NCI-H446 (cell line): ENCODE measurements around the gene NDRG2.
"Not testable (repeated sequence)": the region's sequence is repeated elsewhere in the genome, so short reads cannot be mapped to it uniquely, and the experiment has no call there.

ENCODE experiments used
- DNase-seq, 2 experiments: peaks; one replicate each; lab custom pipeline; 2025; lab: John Stamatoyannopoulos, UW

NDRG2 gene

DNA sequence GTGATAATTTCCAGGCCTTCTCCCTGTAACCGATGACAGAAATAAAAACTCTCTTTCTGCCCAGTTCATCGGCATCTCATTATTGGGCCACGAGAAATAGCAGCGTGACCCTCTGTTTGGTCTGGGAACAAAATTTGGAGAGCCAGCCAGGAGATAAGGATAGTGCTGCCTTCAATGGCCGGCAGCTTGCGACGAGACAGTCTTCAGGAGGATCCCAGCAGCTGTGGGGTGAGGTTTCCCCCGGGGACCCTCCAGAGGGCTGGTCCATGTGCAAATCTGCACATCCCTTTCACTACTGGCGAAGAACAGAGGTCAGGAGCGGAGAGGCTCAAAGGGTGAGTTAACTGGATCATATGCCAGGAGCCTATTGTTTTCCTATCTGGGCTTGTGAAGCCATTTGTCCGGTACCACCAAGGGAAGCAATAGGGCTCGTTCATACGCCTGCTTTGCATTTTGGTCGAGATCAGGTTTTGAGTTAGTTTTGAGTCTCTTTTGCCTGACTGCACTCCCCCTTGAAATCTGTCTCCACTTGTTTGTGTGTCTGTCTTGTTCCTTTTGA is 21.0 kb downstream of the NDRG2 start:
- no peak for DNase-seq

DNA sequence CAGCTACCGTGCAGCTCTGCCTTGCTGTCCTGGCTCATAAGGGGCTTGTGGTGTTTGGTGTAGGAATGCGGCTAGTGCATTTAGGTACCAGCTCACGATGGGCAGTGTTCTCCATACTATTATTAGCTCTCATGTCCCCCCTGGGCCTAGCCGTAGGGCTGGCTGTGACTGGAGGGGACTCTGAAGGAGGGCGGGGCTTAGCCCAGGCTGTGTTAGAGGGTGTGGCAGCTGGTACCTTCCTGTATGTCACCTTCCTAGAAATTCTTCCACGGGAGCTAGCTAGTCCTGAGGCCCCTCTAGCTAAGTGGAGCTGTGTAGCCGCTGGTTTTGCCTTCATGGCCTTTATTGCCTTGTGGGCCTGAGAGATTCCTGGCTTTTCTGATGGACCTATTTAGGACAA is 23.6 kb downstream of the NDRG2 start:
- DNase-seq = no peak

DNA sequence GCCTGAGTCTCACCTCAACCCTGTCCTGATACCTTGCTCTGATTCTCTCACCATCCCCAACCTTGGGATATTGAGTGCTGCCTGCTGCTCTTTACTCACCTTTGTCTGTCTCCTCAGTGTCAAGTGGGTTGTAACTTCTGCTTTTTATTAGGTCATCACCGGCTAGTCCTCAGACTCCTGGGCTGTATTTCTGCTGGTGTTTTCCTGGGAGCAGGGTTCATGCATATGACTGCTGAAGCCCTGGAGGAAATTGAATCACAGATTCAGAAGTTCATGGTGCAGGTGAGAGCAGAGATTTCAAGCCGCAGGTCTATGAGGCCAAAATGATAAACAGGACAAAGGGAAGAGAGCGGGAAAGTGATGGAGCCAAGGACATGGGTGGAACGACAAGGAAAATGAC is 25.3 kb downstream of the NDRG2 start:
- DNase-seq = no peak

- DNase-seq = peak in 1 of 2 experiments; percentile 55
Observed at GRCh38 chr14:20998674-20999366, 26.0 kb downstream of the NDRG2 start, which contains the start of gene SLC39A2. Gene SLC39A2 (plus strand): TSS chr14:20999293. CDS start chr14:20999447, 154 bp downstream.

- DNase-seq = no peak
Observed at GRCh38 chr14:20998139-20998538, 26.7 kb downstream of the NDRG2 start.

GRCh38 chr14:20997564-20997963 is 27.3 kb downstream of the NDRG2 start:
- DNase-seq = no peak

DNA sequence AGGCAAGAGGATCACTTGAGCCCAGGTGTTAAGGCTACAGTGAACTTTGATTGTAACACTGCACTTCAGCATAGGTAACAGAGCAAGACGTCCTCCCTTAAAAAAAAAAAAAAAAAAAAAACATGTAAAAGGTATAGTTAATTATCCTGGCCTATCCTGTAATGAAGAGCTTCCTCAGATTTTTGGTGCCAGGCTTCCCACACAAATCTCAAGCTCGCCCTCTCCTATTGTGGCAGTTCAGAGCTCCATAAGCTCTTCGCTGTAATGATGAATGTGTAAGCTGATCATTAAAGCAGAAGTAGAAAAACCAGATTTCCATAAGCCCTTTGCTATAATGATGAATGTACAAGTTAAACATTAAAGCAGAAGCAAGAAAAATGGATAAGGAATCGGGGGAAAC is 27.7 kb downstream of the NDRG2 start:
- no peak for DNase-seq

GRCh38 chr14:20996521-20996920 is 28.3 kb downstream of the NDRG2 start:
- no peak for DNase-seq

- peak; percentile 81 to 97 for DNase-seq
Observed at GRCh38 chr14:20989787-20990600, 34.9 kb downstream of the NDRG2 start, which contains the start of gene METTL17. Gene METTL17 (plus strand): TSS chr14:20989980. CDS start chr14:20990003, 23 bp downstream.

GRCh38 chr14:20989471-20989786 is 35.4 kb downstream of the NDRG2 start:
- DNase-seq = no peak

GRCh38 chr14:20988717-20989470 is 36.0 kb downstream of the NDRG2 start:
- peak in 1 of 2 experiments; percentile 13 for DNase-seq

GRCh38 chr14:20986811-20987210 is 38.0 kb downstream of the NDRG2 start:
- DNase-seq = peak in 1 of 2 experiments; percentile 64

DNA sequence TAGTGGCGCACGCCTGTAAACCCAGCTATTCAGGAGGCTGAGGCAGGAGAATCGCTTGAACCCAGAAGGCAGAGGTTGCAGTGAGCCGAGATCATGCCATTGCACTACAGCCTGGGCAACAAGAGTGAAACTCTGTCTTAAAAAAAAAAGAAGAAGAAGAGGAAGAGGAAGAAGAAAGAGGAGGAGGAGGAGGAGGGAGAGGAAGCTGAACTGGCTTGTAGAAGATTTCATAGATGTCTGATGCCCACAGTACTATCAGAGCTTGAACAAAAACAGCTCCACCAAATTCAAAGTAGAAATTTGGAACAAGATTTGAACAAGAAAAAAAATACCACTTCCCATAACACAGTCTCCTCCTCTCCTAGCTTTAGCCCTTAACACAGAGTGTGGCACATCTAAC is 39.2 kb downstream of the NDRG2 start:
- DNase-seq = not testable (repeated sequence)

DNA sequence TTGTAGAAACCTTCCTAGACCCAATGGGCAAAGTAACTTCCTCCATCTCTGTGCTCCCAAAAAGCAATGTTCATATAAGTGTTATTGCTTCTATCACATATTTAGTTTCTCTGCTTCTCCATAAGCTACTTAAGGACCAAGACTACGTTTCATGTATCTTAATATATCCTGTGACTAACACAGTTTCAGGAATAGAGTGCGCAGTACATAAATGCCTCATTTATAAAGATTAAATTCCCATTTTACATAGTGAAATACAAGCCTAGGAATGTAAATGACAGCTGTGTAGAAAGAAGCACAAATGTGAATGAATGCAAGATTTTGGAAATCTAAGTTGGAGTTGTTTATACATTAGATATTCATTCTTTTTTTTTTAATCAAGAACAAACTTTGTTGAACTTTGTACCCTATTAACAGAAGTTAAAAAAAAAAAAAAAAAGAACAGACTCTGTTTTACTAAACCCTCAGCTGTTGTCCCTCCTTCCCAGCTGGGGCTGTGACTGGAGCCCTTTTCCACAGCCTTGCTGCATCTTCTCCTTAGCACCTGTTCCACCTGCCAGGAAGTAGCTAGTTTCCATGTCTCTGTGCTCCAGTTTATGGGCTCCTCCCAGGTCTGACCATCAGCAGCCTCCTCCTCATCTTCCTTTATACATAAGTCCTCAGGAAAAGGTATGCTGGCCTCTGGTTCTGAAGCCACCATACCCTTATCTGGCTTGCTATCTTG is 42.1 kb downstream of the NDRG2 start:
- no peak for DNase-seq

- DNase-seq = no peak
Observed at GRCh38 chr14:20980906-20981305, 44.0 kb downstream of the NDRG2 start.

DNA sequence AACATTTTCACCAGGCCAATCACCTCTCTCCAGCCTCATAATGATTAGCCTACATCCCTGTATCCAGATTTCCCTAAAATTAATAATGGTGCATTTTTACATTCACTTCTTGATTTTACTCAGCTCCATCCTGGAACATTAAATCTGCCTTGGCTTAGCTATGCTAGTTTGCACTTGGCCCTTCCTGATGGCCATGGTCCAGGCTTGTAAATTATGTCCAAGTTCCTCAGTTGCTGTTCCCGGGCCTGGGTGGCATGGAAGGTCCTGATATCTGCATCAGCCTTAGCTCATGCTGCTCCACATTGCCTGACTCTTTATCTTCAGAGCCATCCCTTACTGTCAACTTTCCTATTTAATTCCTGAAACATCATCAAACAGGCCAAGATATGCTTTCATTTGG is 46.2 kb downstream of the NDRG2 start:
- no peak for DNase-seq

- no peak for DNase-seq
Observed at GRCh38 chr14:20976291-20976690, 48.6 kb downstream of the NDRG2 start.

- no peak for DNase-seq
Observed at GRCh38 chr14:20973501-20973900, 51.4 kb downstream of the NDRG2 start.

DNA sequence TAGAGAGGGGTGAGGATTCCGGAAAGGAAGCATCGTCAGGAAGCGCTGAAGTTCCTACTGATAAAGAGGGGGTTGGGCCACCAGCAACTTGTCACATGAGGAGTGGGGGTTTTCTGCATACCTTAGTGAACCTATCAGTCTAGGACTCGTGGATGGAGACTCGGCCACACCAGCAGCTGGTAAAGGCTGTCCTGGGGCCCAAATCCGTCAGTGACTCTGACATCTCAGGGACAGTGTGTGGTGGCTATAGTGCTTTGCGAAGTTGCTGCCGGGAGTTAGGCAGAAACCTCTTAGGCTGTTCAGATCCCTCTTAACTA is 53.2 kb downstream of the NDRG2 start:
- DNase-seq = no peak

DNA sequence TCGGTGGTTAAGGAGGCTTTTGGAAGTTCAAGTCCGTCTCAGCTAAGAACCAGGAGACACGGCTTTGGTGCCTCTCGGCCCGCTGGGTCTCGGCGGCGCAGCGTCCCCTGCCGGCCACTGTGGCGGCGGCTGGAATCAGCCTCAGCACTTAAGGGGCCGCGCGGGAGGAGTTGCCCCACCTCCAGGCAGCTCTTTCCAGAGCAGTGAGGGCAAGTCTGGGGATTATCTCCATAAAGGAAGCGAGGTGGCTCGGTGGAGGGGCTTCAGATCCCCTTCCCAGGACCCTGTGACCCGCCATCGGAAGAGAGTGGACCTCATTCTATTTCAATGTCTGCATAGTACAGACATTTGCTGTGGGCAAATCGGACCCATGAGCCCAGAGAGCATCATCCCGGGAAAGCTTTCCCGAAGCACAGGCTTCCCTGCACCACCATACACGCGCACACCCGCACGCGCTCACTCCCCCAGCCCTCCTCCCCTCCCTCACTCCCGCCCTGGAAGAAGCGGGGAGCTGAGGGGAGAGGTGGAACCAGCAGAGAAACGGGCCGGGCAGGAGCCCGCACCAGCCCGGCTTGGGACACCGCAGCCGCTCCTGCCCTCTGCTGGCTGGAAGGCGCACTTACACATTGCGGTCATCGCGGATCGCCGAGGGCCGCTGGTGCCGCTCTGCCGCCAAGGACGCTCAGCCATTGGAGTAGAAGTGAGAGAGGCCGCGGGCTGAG is 53.7 kb downstream of the NDRG2 start:
- DNase-seq = peak; percentile 75 to 93

DNA sequence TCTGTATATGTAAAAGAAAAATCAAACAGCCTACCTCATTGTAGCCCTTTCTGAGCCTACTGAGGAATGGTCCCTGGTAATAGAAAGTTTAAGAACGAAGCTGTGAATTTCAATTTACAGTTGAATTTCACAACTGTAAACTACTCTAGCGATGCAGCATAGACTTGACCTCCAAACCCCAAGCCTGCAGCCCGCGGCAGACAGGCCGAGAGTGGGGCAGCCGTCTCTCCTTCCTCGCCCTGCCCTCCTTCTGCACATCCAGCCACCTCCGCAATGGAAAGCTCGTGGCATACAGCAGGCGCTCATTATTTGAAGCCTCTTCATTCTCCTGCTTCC is 54.2 kb downstream of the NDRG2 start:
- DNase-seq = no peak
